HFFc6 (cell line): ENCODE measurements around the gene FTSJ3. TPM values are rescaled to one million over a fixed set of nuclear protein-coding genes. Genes with fewer than 3 reads are reported as not detected.
A peak's percentile ranks its signal among the peaks of the same experiment; 100 is the strongest.

Experiments used
- DNase-seq: peaks from one replicate; pipeline ENCODE4 v3.0.0-alpha.2; 2018
- H3K27ac Mint-ChIP-seq: 2 replicates; pipeline ENCODE4 v1.8.0; 2020; ENCODE audit warnings: mild to moderate bottlenecking, mixed read lengths
- H3K27me3 Mint-ChIP-seq: 2 replicates; pipeline ENCODE4 v1.8.0; 2021; ENCODE audit warnings: mild to moderate bottlenecking, moderate library complexity, mixed read lengths; ENCODE audit not compliant: insufficient read depth
- H3K36me3 Mint-ChIP-seq: 2 replicates; pipeline ENCODE4 v1.8.0; 2021; ENCODE audit warnings: low read depth, mixed read lengths
- H3K4me1 Mint-ChIP-seq: 2 replicates; pipeline ENCODE4 v1.8.0; 2020; ENCODE audit warnings: low read depth, mixed read lengths
- H3K4me3 Mint-ChIP-seq: 2 replicates; pipeline ENCODE4 v1.8.0; 2020; ENCODE audit warnings: mild to moderate bottlenecking, moderate library complexity, mixed read lengths
- H3K9me3 Mint-ChIP-seq: 2 replicates; pipeline ENCODE4 v1.8.0; 2020; ENCODE audit warnings: mild to moderate bottlenecking, mixed read lengths
- total RNA-seq, 6 experiments: library from RNA; stranded (reverse); fragmentation: NEBNext Ultra II Directional; extraction: Animal tissue kit (Norgen Biotek cat#: 25700); gene quantifications; 2 replicates in 1 of 6; 3 replicates in 5 of 6; pipeline ENCODE4 v1.2.3, GENCODE V29; 2021
- TF ChIP-seq, protein P1 (sequence below): fragments of 200-600 bp; sonication (generic); IDR thresholded peaks from 2 replicates; pipeline ENCODE4 v1.5.0; 2021; ENCODE audit warnings: antibody characterized with exemption, mild to moderate bottlenecking

Gene FTSJ3
- total RNA-seq, 6 experiments from 2014 or later = 43.2 to 55.1 (median 47.5) TPM

DNA sequence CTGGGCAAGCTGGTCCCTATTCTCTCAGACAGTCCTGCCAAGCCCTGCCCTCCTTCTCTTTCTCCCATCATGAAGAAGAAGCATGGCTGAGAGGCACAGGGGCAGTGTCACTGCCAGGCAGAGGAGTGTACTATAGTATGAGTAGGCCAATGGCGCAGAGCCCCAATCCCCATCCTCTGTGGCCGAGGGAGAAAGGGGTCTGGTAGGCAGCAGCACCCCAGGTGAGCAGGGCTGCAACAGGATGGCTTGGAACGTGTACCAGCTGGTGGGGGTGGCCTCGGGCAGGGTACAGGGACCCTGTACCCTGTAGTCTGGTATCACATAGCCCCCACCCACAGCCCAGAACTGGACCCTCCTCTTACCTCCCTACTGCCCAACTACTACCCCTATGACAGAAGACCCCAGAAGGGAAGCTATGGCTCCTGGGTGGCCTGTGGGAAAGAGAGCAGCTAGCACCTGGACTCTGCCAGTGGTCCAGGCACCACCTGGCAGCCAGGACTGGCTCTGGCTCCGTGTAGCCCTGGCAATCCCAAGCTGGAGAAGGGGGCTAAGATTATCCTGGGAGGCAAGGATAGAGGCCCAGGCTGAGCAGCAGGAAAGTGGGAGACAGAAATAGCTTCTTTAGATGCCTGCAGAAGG, 10.6 kb upstream of the FTSJ3 start:
- no peak for DNase-seq
- Mint-ChIP-seq H3K27ac (no peak overlapping the region), H3K4me1 (peaks cover 33% of the 10 kb centered on the region), H3K27me3 (peaks cover 2% of the 10 kb centered on the region; the same call in 1 of the 2 replicates), H3K36me3 (no peaks in the 10 kb centered on the region; the same call in 1 of the 2 replicates), H3K4me3 (no peak overlapping the region), H3K9me3 (no peaks in the 10 kb centered on the region)
- TF ChIP-seq, protein P1, sequence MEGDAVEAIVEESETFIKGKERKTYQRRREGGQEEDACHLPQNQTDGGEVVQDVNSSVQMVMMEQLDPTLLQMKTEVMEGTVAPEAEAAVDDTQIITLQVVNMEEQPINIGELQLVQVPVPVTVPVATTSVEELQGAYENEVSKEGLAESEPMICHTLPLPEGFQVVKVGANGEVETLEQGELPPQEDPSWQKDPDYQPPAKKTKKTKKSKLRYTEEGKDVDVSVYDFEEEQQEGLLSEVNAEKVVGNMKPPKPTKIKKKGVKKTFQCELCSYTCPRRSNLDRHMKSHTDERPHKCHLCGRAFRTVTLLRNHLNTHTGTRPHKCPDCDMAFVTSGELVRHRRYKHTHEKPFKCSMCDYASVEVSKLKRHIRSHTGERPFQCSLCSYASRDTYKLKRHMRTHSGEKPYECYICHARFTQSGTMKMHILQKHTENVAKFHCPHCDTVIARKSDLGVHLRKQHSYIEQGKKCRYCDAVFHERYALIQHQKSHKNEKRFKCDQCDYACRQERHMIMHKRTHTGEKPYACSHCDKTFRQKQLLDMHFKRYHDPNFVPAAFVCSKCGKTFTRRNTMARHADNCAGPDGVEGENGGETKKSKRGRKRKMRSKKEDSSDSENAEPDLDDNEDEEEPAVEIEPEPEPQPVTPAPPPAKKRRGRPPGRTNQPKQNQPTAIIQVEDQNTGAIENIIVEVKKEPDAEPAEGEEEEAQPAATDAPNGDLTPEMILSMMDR = no peak

DNA sequence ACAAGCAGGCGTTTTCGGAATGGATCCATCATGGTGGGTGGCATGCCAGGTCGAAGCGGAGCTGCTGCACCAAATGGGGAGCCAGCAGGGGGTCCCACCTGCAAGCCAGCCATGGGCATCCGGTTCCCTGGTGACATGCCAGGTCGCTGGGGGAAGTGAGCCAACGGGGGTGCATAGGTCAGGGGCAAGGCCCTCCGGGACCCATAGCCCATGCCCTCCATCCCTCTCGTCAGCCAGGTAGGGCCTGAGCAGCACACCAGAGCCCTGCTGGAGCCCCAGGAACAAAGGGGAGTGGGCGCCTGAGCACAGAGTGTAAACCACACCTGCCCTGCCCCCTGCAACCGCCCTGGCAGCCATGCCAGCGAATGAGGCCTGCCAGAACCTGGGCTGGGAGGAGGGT, 10.0 kb upstream of the FTSJ3 start:
- H3K36me3 Mint-ChIP-seq = no peaks in the 10 kb centered on the region; the same call in 1 of the 2 replicates
- H3K27ac Mint-ChIP-seq = no peak overlapping the region
- H3K4me1 Mint-ChIP-seq = peaks cover 33% of the 10 kb centered on the region
- peaks cover 2% of the 10 kb centered on the region; the same call in 1 of the 2 replicates for H3K27me3 Mint-ChIP-seq
- no peak overlapping the region for H3K4me3 Mint-ChIP-seq
- TF ChIP-seq, protein P1 = no peak
- no peaks in the 10 kb centered on the region for H3K9me3 Mint-ChIP-seq
- no peak for DNase-seq

DNA sequence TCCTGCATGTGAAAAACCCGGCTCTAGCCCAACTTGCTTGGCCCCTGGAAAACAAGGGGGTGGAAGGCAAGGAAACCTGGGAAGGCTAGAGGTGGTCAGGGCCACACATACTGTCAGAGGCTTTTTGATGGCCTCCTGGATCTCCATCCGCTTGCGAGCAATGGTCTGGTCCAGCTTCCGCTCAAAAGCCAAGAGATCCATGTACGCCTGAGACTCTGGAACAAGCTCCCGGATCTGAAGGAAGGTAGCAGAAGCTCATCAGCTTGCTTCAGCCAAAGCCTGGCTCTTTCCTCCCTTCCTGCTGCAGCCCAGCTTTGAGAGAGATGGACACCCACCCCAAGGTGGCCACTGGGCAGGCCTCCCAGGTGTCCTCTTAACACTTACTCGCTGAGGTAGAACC, 9.3 kb upstream of the FTSJ3 start:
- Mint-ChIP-seq H3K4me3 (no peak overlapping the region), H3K27ac (no peak overlapping the region), H3K27me3 (peaks cover 2% of the 10 kb centered on the region; the same call in 1 of the 2 replicates), H3K9me3 (no peaks in the 10 kb centered on the region), H3K4me1 (peaks cover 33% of the 10 kb centered on the region), H3K36me3 (peaks cover 3% of the 10 kb centered on the region; the same call in 1 of the 2 replicates)
- TF ChIP-seq, protein P1 = no peak
- no peak for DNase-seq

DNA sequence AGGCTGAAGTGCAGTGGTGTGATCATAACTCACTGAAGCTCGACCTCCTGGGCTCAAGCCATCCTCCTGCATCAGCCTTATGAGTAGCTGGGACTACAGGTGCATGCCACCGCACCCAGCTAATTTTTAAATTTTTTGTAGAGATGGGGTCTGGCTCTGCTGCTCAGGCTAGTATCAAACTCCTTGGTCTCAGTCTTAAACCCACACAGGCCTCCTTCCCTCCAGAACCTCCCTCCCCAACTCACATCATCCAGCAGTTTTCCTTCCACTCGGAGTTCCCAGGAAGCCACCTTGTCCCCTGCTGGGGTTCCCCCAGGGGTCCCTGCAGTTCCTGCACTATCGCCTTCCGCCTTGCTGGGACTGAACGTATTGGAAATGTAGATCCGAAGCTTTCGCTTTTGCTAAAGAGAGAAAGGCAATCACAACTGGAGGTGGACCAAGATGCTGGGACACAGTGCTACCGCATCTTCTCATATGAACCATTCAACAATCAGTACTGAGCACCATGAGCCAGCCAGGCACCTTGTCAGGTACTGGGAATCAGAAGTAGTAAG, 7.8 kb upstream of the FTSJ3 start:
- no peaks in the 10 kb centered on the region for H3K9me3 Mint-ChIP-seq
- TF ChIP-seq, protein P1 = no peak; the same call in 1 of the 2 replicates
- H3K27me3 Mint-ChIP-seq = peaks cover 2% of the 10 kb centered on the region; the same call in 1 of the 2 replicates

DNA sequence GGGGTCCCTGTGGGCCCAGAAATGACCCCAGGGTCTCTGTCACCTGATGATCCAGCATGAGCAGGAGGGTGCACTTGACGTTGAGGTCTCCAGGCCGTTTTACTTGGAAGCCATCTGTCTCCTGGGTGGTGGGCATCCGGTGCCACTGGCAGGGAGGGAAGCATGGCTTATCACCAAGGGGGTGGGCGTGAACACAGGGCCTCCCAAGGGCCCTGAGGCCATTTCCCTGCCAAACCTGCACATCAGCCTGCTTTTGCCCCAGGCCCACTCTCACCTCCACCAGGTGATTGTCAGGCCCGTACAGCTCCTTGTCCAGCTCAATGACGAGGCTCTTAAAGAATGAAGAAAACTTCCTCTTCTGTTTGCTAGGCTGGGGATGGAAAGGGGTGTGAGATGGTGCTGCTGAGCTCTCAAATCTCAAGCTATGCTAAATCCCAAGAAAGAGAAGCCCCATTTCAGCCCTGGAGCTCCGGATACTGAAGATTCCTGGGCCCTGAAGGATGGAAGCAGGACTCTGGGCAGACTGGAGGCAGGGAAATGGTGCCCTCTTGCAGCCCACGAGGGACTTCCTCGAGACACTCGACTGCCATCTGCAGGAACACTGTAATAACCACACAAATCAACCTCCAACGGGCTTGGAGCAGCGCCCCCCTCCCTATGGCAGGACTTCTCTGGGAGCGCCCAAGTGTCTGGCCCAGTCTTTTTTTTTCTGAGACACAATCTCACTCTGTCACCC, 7.1 kb upstream of the FTSJ3 start:
- Mint-ChIP-seq H3K27ac (peak overlapping the region; percentile 79), H3K4me1 (peaks cover 21% of the 10 kb centered on the region), H3K36me3 (peaks cover 25% of the 10 kb centered on the region), H3K4me3 (no peak overlapping the region), H3K27me3 (peaks cover 2% of the 10 kb centered on the region; the same call in 1 of the 2 replicates), H3K9me3 (no peaks in the 10 kb centered on the region)
- peak; percentile 68 for DNase-seq
- TF ChIP-seq, protein P1 = peak; percentile 70

More for the DNA sequence above, 7.8 kb upstream of the FTSJ3 start:
- no peak overlapping the region; the same call in 1 of the 2 replicates for H3K27ac Mint-ChIP-seq
- peaks cover 18% of the 10 kb centered on the region for H3K36me3 Mint-ChIP-seq
- no peak overlapping the region for H3K4me3 Mint-ChIP-seq
- DNase-seq = no peak
- peaks cover 20% of the 10 kb centered on the region for H3K4me1 Mint-ChIP-seq
